AG08396 (cell line): ENCODE results near the gene PFN1.
"Not testable (repeated sequence)": the region's sequence is repeated elsewhere in the genome, so short reads cannot be mapped to it uniquely, and the experiment has no call there.

Source experiments
- DNase-seq: peaks from one replicate; pipeline ENCODE4 v3.0.0; 2012; ENCODE audit warnings: low spot score, mixed read lengths

Gene PFN1

DNA sequence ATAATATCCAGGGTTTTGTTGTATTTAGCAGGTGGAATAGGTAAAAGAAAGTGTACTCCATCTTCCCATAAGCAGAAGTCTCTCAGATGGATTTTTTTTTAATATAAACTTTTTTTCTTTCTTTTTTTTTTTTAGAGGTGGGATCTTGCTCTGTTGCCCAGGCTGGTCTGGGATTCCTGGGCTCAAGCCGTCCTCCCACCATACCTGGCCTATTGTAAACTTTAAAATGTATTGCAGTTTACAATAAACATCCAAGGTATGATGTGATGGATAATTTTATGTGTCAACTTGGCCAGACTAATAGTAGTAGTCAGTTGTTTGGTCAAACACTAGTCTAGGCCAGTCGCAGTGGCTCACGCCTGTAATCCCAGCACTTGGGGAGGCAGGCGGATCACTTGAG is 27.0 kb downstream of the PFN1 start:
- no peak for DNase-seq

DNA sequence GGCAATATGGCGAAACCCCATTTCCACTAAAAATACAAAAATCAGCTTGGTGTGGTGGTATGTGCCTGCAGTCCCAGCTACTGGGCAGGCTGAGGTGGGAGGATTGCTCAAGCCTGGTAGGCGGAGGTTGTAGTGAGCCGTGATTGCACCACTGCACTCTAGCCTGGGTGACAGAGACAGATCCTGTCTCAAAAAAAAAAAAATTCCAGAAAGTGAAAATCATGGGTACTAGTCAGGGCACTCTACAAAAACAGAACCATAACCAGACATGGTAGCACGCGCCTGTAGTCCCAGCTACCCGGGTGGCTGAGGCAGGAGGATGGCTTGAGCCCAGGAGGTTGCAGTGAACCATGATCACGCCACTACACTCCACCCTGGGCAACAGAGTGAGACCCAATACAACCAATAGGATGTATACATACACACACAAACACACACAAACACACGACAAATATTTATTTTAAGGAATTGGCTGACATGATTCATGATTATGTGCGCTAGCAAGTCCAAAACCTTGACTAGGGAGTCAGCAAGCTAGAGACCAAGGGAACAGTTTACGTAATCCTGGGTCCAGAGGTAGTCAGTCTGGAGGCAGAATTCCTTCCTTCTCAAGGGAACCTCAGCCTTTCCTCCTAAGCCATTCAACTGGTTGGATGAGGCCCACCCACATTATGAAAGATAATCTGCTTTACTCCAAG is 27.8 kb downstream of the PFN1 start:
- DNase-seq, result no peak

- DNase-seq, result no peak
Observed at GRCh38 chr17:4919511-4920047, 28.8 kb downstream of the PFN1 start.

DNA sequence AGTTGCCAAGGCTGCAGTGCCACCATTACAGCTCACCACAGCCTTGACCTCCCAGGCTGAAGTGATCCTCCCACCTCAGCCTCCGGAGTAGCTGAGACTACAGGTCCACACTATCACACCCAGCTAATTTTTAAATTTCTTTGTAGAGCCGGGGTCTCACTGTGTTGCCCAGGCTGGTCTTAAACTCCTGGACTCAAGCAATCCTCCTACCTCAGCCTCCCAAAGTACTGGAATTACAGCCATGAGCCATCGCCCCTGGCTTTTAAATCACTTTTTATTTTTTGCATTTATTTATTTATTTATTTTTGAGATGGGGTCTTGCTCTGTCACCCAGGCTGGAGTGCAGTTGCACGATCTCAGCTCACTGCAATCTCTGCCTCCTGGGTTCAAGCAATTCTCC is 33.8 kb downstream of the PFN1 start:
- not testable (repeated sequence) for DNase-seq

DNA sequence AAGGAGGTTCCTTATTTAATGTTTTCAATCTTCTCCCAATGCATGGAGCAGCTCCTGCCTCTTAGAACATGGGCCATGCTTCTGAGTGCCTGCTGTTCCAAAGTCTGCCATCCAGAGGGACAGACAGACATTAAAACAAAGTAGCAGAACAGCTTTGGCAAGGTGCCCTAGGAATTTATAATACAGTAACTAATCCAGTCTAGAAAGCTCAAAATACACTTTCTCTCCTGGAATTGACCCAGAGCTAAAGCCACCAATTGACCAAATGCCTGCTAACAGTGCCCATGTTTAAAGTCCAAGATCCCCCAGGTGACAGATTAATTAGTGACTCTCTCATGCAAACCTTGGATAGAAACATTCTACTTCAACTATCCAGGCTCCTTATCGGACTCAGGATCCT is 34.3 kb downstream of the PFN1 start:
- no peak for DNase-seq

GRCh38 chr17:4908711-4909496 is 39.4 kb downstream of the PFN1 start:
- peak; percentile 91 for DNase-seq

- no peak for DNase-seq
Observed at GRCh38 chr17:4908301-4908700, 40.0 kb downstream of the PFN1 start.

GRCh38 chr17:4906642-4907041 is 41.7 kb downstream of the PFN1 start:
- DNase-seq, result not testable (repeated sequence)

GRCh38 chr17:4903051-4903818 is 45.1 kb downstream of the PFN1 start, which contains the start of gene CHRNE:
CHRNE (minus strand) TSS chr17:4903098; CDS start chr17:4903063, 35 bp downstream.
- DNase-seq, result no peak

- no peak for DNase-seq
Observed at GRCh38 chr17:4902540-4902939, 45.8 kb downstream of the PFN1 start.

GRCh38 chr17:4901648-4902344 is 46.5 kb downstream of the PFN1 start:
- no peak for DNase-seq

DNA sequence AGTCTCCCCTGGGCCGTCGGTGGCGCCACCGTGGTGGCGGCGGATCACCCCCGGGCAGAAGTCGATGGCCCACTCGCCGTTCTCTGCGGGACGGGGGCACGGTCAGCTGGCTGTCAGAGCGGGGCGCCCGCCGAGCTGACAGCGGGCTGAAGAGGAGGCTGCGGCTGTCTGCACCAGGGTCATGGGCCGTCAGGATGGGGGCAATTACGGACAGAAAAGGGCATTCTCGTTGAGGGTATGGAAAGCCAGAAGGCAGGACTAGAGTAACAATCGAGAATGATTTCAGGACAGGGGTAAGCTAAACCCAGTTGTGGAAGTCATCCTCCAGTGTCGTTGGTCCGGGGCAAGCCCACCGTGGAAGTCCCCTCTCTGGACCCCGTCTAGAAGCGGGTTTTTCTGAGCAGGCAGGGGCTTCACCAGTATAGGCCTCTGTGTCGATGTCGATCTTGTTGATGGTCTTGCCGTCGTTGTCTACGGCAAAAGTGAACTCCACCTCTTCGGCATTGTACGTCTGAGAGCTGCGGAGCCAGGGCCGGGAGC is 47.2 kb downstream of the PFN1 start:
- DNase-seq, result no peak

GRCh38 chr17:4900231-4901107 is 47.9 kb downstream of the PFN1 start:
- no peak for DNase-seq

GRCh38 chr17:4899341-4900230 is 48.7 kb downstream of the PFN1 start, which contains the start of gene C17orf107:
C17orf107 (plus strand) TSS chr17:4899536; CDS start chr17:4899763, 227 bp downstream.
- DNase-seq, result peak; percentile 73

DNA sequence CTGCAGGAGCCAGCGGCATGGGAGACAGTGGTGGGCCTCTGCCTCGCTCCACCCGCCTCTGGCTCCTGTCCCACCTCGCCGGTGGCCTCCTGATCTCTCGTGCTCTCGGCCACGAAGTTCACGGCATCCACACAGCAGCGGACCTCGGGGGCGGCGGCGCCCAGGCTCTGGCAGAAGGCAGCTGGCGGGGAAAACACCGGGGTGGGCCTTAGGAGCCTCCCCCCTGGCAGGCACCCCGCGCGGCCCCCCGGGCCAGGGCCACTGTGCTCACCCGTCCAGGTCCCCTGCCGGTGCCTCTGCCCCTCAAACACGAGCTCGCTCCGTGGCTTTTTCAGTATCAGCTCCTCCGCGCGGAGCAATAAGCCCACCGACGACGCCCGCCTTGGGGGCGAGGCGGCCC is 49.4 kb downstream of the PFN1 start:
- no peak for DNase-seq

- DNase-seq, result no peak
Observed at GRCh38 chr17:4898351-4898750, 50.0 kb downstream of the PFN1 start.

- DNase-seq, result no peak
Observed at GRCh38 chr17:4897785-4898184, 50.5 kb downstream of the PFN1 start.

DNA sequence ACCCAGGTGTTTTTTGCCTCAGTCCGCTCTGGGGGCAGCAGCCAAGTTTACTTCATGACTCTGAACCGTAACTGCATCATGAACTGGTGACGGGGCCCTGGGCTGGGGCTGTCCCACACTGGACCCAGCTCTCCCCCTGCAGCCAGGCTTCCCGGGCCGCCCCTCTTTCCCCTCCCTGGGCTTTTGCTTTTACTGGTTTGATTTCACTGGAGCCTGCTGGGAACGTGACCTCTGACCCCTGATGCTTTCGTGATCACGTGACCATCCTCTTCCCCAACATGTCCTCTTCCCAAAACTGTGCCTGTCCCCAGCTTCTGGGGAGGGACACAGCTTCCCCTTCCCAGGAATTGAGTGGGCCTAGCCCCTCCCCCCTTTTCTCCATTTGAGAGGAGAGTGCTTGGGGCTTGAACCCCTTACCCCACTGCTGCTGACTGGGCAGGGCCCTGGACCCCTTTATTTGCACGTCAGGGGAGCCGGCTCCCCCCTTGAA is 51.1 kb downstream of the PFN1 start:
- no peak for DNase-seq
